ENCODE data around the gene TPD52L1. TPM values are rescaled to one million over a fixed set of nuclear protein-coding genes. Genes with fewer than 3 reads are reported as not detected.

Gene TPD52L1
- total RNA-seq, 1 experiment from 2014 or later: 12.4 TPM

- no peak for TF ChIP-seq ZBTB43 (CRISPR knock-in tag; IDR thresholded peaks at IDR 0.05)
- TF ChIP-seq TCF7 (CRISPR knock-in tag; IDR thresholded peaks at IDR 0.05; ENCODE audit: low read depth): no peak
- TF ChIP-seq RELA (CRISPR knock-in tag; IDR thresholded peaks at IDR 0.05; ENCODE audit: borderline replicate concordance): no peak
- TF ChIP-seq SP1 (CRISPR knock-in tag; conservative IDR thresholded peaks at IDR 0.05): no peak
- no peak for TF ChIP-seq TEAD1 (CRISPR knock-in tag; IDR thresholded peaks at IDR 0.05)
- no peak for TF ChIP-seq NR2C2 (CRISPR knock-in tag; IDR thresholded peaks at IDR 0.05)
- TF ChIP-seq ZNF138 (CRISPR knock-in tag; conservative IDR thresholded peaks at IDR 0.05): no peak
- TF ChIP-seq RORB (CRISPR knock-in tag; IDR thresholded peaks at IDR 0.05): no peak
These were observed 101.6 kb downstream of the TPD52L1 start (continued) for GRCh38 chr6:125255201-125255600.

- no peak for DNase-seq (ENCODE audit: low spot score)
- POLR2A ChIA-PET: no interaction called here
These were observed 103.8 kb downstream of the TPD52L1 start for GRCh38 chr6:125257351-125257750.

More at GRCh38 chr6:125257351-125257750, 103.8 kb downstream of the TPD52L1 start:
- Mint-ChIP-seq H3K9me3 (no peaks in the 10 kb centered on the region), H3K4me3 (no peak overlapping the region), H3K36me3 (no peaks in the 10 kb centered on the region), H3K4me1 (peaks cover 8% of the 10 kb centered on the region; the same call in 1 of the 2 replicates), H3K27me3 (ENCODE audit: low read depth) (no peaks in the 10 kb centered on the region), H3K27ac (no peak overlapping the region)
- ATAC-seq: no peak
- CTCF ChIA-PET: no interaction called here
- TF ChIP-seq IRF1 (CRISPR knock-in tag; IDR thresholded peaks at IDR 0.05) (no peak), E2F1 (CRISPR knock-in tag; IDR thresholded peaks at IDR 0.05) (no peak), EMX1 (CRISPR knock-in tag; IDR thresholded peaks at IDR 0.05) (no peak), KAT7 (CRISPR knock-in tag; IDR thresholded peaks at IDR 0.05; ENCODE audit: borderline replicate concordance) (no peak), CTCF (IDR thresholded peaks at IDR 0.05) (no peak), GRHL2 (CRISPR knock-in tag; IDR thresholded peaks at IDR 0.05; ENCODE audit: insufficient replicate concordance, severe bottlenecking) (no peak), IRF2 (CRISPR knock-in tag; IDR thresholded peaks at IDR 0.05; ENCODE audit: borderline replicate concordance, low read depth) (no peak), CREB1 (CRISPR knock-in tag; IDR thresholded peaks at IDR 0.05) (no peak), JUN (CRISPR knock-in tag; IDR thresholded peaks at IDR 0.05) (no peak), STAT6 (CRISPR knock-in tag; conservative IDR thresholded peaks at IDR 0.05; ENCODE audit: low read depth) (no peak), ZNF416 (CRISPR knock-in tag; IDR thresholded peaks at IDR 0.05) (no peak), ATF1 (CRISPR knock-in tag; IDR thresholded peaks at IDR 0.05) (no peak), OVOL2 (CRISPR knock-in tag; IDR thresholded peaks at IDR 0.05; ENCODE audit: borderline replicate concordance) (no peak), TEAD1 (CRISPR knock-in tag; IDR thresholded peaks at IDR 0.05) (no peak), NFYB (CRISPR knock-in tag; conservative IDR thresholded peaks at IDR 0.05; ENCODE audit: low read depth) (no peak), SP1 (CRISPR knock-in tag; conservative IDR thresholded peaks at IDR 0.05) (no peak), NR1H2 (CRISPR knock-in tag; IDR thresholded peaks at IDR 0.05) (no peak), ZBTB43 (CRISPR knock-in tag; IDR thresholded peaks at IDR 0.05) (no peak), ZNF532 (CRISPR knock-in tag; IDR thresholded peaks at IDR 0.05; ENCODE audit: borderline replicate concordance) (no peak)

All from WTC11 (cell line).